ENCODE measurements around the gene LRRC7. TPM values are rescaled to one million over a fixed set of nuclear protein-coding genes. Genes with fewer than 3 reads are reported as not detected.
A peak's percentile ranks its signal among the peaks of the same experiment; 100 is the strongest.

Gene LRRC7
- total RNA-seq, 4 donors from 2014 or later: 0.07 to 1.9 (median 0.62) TPM

- no peaks in the 10 kb centered on the region for H3K9me3 ChIP-seq
- H3K27ac ChIP-seq: peak overlapping the region in 2 of 4 donors; percentile 1 to 19
- TF ChIP-seq POLR2A (IDR thresholded peaks at IDR 0.05) (no peak), POLR2AphosphoS5 (IDR thresholded peaks at IDR 0.05) (peak; percentile 20), EP300 (IDR thresholded peaks at IDR 0.05) (no peak)
- TF ChIP-seq, protein P1, sequence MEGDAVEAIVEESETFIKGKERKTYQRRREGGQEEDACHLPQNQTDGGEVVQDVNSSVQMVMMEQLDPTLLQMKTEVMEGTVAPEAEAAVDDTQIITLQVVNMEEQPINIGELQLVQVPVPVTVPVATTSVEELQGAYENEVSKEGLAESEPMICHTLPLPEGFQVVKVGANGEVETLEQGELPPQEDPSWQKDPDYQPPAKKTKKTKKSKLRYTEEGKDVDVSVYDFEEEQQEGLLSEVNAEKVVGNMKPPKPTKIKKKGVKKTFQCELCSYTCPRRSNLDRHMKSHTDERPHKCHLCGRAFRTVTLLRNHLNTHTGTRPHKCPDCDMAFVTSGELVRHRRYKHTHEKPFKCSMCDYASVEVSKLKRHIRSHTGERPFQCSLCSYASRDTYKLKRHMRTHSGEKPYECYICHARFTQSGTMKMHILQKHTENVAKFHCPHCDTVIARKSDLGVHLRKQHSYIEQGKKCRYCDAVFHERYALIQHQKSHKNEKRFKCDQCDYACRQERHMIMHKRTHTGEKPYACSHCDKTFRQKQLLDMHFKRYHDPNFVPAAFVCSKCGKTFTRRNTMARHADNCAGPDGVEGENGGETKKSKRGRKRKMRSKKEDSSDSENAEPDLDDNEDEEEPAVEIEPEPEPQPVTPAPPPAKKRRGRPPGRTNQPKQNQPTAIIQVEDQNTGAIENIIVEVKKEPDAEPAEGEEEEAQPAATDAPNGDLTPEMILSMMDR (IDR thresholded peaks at IDR 0.05): no peak
- H3K4me3 ChIP-seq: no peak overlapping the region
- no peak for ATAC-seq
- peaks cover 3 to 24% (median 14%) of the 10 kb centered on the region in 3 donors for H3K4me1 ChIP-seq
- no peaks in the 10 kb centered on the region for H3K27me3 ChIP-seq
- no peaks in the 10 kb centered on the region for H3K36me3 ChIP-seq
- 0 to 4% methylated on average over 1 of the region's 1 CpG for WGBS, 2 donors (ENCODE audit: low coverage in 1 of 2)
These were observed 346.3 kb downstream of the LRRC7 start for GRCh38 chr1:69913977-69914376.

DNA sequence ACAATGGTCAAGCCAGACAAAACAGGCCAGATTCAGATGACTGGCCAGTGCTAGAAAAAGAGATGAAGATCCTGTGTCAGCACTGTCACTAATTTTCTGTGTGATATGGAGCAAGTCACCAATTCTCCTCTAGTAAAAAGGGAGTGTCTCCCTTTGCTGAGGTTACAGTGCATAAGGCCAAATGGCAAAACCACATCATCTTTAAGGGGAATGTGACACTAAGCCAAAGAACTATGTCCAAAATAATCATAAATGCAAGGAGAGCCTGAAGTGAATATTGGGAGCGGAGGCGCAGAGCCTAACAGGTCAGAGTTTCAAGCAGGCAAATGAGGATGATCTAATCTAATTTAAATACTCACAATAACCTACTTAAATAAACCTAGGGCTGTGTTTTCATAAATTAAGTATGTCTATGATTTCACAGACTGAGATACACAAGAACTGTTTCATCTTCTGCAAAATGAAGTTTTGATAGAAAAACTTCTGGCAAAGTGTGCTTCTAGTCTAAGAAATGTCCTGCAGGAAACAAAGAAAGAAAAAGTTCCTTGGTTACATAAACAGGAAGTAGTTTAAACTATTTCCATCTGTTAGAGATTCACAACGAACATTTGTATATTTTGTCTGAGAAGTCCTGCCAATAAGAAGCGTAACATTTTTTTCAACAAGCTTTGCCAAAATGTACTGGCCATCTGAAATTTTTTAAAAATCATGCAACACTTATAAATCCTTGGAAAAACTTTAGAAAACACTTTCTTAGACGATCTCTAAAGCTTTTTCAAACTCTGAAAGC, 347.4 kb downstream of the LRRC7 start:
- no peaks in the 10 kb centered on the region for H3K27me3 ChIP-seq
- H3K4me1 ChIP-seq: peaks cover 3 to 24% (median 14%) of the 10 kb centered on the region in 3 donors
- no peak for ATAC-seq
- TF ChIP-seq, protein P1 (IDR thresholded peaks at IDR 0.05): no peak
- TF ChIP-seq EP300 (IDR thresholded peaks at IDR 0.05): no peak
- no peak for TF ChIP-seq POLR2A (IDR thresholded peaks at IDR 0.05)
- no peak for TF ChIP-seq POLR2AphosphoS5 (IDR thresholded peaks at IDR 0.05)
- H3K36me3 ChIP-seq: no peaks in the 10 kb centered on the region
- 30 to 41% methylated on average over 5 of the region's 5 CpGs for WGBS, 2 donors (ENCODE audit: low coverage in 1 of 2)
- no peaks in the 10 kb centered on the region for H3K9me3 ChIP-seq
- H3K4me3 ChIP-seq: no peak overlapping the region
- H3K27ac ChIP-seq: no peak overlapping the region

DNA sequence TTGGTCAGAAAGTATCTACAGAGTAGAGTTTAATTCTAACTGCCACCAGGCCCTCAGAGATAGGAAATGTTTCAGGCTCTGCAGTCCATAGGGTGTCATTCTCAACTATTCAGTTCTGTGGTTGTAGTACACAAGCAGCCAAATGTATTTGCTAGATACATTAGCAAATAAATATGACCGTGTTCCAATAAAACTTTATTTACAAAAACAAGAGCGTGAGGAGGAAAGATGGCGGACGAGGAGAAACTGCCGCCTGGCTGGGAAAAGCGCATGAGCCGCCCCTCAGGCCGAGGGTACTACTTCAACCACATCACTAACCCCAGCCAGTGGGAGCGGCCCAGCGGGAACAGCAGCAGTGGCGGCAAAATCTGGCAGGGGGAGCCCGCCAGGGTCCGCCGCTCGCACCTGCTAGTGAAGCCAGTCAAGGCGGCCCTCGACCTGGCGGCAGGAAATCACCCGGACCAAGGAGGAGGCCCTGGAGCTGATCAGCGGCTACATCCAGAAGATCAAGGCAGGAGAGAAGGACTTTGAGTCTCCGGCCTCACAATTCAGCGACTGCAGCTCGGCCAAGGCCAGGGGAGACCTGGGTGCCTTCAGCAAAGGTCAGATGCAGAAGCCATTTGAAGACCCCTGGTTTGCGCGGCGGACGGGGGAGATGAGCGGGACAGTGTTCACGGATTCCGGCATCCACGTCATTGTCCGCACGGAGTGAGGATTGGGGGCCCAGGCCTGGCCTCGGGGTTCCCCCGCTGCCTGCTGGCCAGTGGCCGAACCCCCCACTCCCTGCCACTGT, 351.6 kb downstream of the LRRC7 start:
- 97 to 100% methylated on average over 1 to 16 of the region's 36 CpGs for WGBS, 2 donors (ENCODE audit: low coverage in 1 of 2)
- H3K4me3 ChIP-seq: no peak overlapping the region
- H3K9me3 ChIP-seq: peaks cover 0 to 8% (median 0%) of the 10 kb centered on the region in 3 donors
- TF ChIP-seq POLR2AphosphoS5 (IDR thresholded peaks at IDR 0.05): no peak
- no peak for TF ChIP-seq EP300 (IDR thresholded peaks at IDR 0.05)
- TF ChIP-seq, protein P1 (IDR thresholded peaks at IDR 0.05): no peak
- TF ChIP-seq POLR2A (IDR thresholded peaks at IDR 0.05): no peak
- H3K27ac ChIP-seq: no peak overlapping the region
- H3K4me1 ChIP-seq: peaks cover 3 to 14% (median 4%) of the 10 kb centered on the region in 3 donors
- H3K36me3 ChIP-seq: no peaks in the 10 kb centered on the region
- ATAC-seq: no peak
- H3K27me3 ChIP-seq: no peaks in the 10 kb centered on the region

- Histone ChIP-seq H3K4me3 (no peak overlapping the region), H3K27me3 (no peaks in the 10 kb centered on the region), H3K27ac (no peak overlapping the region), H3K4me1 (peaks cover 0 to 8% (median under 1%) of the 10 kb centered on the region in 3 donors), H3K36me3 (no peaks in the 10 kb centered on the region), H3K9me3 (peaks cover 0 to 8% (median 0%) of the 10 kb centered on the region in 3 donors)
- TF ChIP-seq EP300 (IDR thresholded peaks at IDR 0.05) (no peak), POLR2A (IDR thresholded peaks at IDR 0.05) (no peak), POLR2AphosphoS5 (IDR thresholded peaks at IDR 0.05) (no peak)
- TF ChIP-seq, protein P1 (IDR thresholded peaks at IDR 0.05): no peak
- no peak for ATAC-seq
- WGBS, 2 donors (ENCODE audit: low coverage in 1 of 2): 72% methylated on average over 3 of the region's 6 CpGs; no CpG with 5 or more reads in 1 of the 2 donors
These were observed 352.2 kb downstream of the LRRC7 start for GRCh38 chr1:69919922-69920273.

Data from gastroesophageal sphincter (tissue), 4 donors.